SK-N-SH (cell line): Measurements from ENCODE around the gene CPTP. TPM values are rescaled to one million over a fixed set of nuclear protein-coding genes. Genes with fewer than 3 reads are reported as not detected.

Experiments used
- CTCF ChIA-PET: fragments of 300-600, 350-600 bp; formaldehyde crosslinking; extraction: SDS; loops from one replicate; lab custom pipeline; 2021; lab: Yijun Ruan, JAX
- POLR2A ChIA-PET: fragments of 350-600 bp; sonication (Branson Sonifier 250); formaldehyde crosslinking; extraction: SDS; loops from one replicate; lab custom pipeline; 2020; ENCODE audit warnings: antibody characterized with exemption, inconsistent platforms; lab: Yijun Ruan, JAX
- DNase-seq: peaks from one replicate; pipeline ENCODE4 v3.0.0; 2012
- H2AFZ ChIP-seq: fragments of 200-600 bp; sonication (generic); 2 replicates; pipeline ENCODE4 v1.8.1; 2016; ENCODE audit warnings: antibody characterized with exemption, mild to moderate bottlenecking, low read depth
- H3F3A ChIP-seq: fragments of 200-600 bp; sonication (generic); replicated peaks from 2 replicates; pipeline ENCODE3; 2016; ENCODE audit warnings: antibody characterized with exemption, mild to moderate bottlenecking; ENCODE audit not compliant: insufficient read depth
- H3K27ac ChIP-seq, 2 experiments: fragments of 200-500 bp in 1 of 2; fragments of 200-600 bp in 1 of 2; sonication (Bioruptor generic) in 1 of 2; sonication (generic), shearing (Covaris generic) in 1 of 2; 2 replicates each; pipeline versions ENCODE4 v1.5.1 to v1.6.1; 2014 to 2016; ENCODE audit warnings: low read depth in 2 of 2, inconsistent platforms in 1 of 2, low read length in 1 of 2, mild to moderate bottlenecking in 1 of 2, mixed read lengths in 1 of 2
- H3K27me3 ChIP-seq: fragments of 200-600 bp; sonication (generic), shearing (Covaris generic); 2 replicates; pipeline ENCODE4 v1.6.1; 2016; ENCODE audit warnings: mixed run types; ENCODE audit not compliant: insufficient read depth
- H3K36me3 ChIP-seq, 2 experiments: fragments of 200-500 bp in 1 of 2; fragments of 200-600 bp in 1 of 2; sonication (Bioruptor generic) in 1 of 2; sonication (generic) in 1 of 2; replicated peaks in 1 of 2; 2 replicates each; pipeline versions ENCODE3 to v1.5.1; 2014 to 2016; ENCODE audit warnings: low read length in 1 of 2, mild to moderate bottlenecking in 1 of 2; ENCODE audit not compliant: insufficient read depth in 2 of 2, control insufficient read depth in 1 of 2
- H3K4me1 ChIP-seq, 2 experiments: fragments of 200-500 bp in 1 of 2; fragments of 200-600 bp in 1 of 2; sonication (Bioruptor generic) in 1 of 2; sonication (generic), shearing (Covaris generic) in 1 of 2; 2 replicates each; pipeline versions ENCODE4 v1.5.1 to v1.6.1; 2014 to 2016; ENCODE audit warnings: low read depth in 1 of 2, low read length in 1 of 2, mixed run types in 1 of 2; ENCODE audit not compliant: insufficient read depth in 2 of 2, control insufficient read depth in 1 of 2
- H3K4me2 ChIP-seq: fragments of 200-600 bp; sonication (generic), shearing (Covaris generic); 2 replicates; pipeline ENCODE4 v1.6.1; 2017; ENCODE audit warnings: mixed run types
- H3K4me3 ChIP-seq, 2 experiments: fragments of 200-500 bp in 1 of 2; fragments of 200-600 bp in 1 of 2; sonication (Bioruptor generic) in 1 of 2; sonication (generic), shearing (Covaris generic) in 1 of 2; 2 replicates each; pipeline versions ENCODE4 v1.5.1 to v1.8.1; 2014 to 2016; ENCODE audit warnings: low read depth in 2 of 2, inconsistent platforms in 1 of 2, low read length in 1 of 2, mild to moderate bottlenecking in 1 of 2, mixed read lengths in 1 of 2, moderate library complexity in 1 of 2
- H3K79me2 ChIP-seq: fragments of 200-600 bp; sonication (generic); 2 replicates; pipeline ENCODE4 v1.8.1; 2017; ENCODE audit warnings: mild to moderate bottlenecking; ENCODE audit not compliant: insufficient read depth
- H3K9ac ChIP-seq: fragments of 200-600 bp; sonication (generic); 2 replicates; pipeline ENCODE4 v1.6.1; 2017; ENCODE audit warnings: mixed run types
- H3K9me2 ChIP-seq: fragments of 200-600 bp; sonication (generic); 2 replicates; pipeline ENCODE4 v1.6.1; 2017; ENCODE audit warnings: mixed run types
- H3K9me3 ChIP-seq: fragments of 200-600 bp; sonication (generic); 2 replicates; pipeline ENCODE4 v1.6.1; 2017; ENCODE audit warnings: mixed run types, mild to moderate bottlenecking, moderate library complexity
- H4K20me1 ChIP-seq: fragments of 200-600 bp; sonication (generic); 2 replicates; pipeline ENCODE4 v1.6.1; 2017; ENCODE audit warnings: mild to moderate bottlenecking, mixed run types; ENCODE audit not compliant: insufficient read depth
- CHD2 ChIP-seq: fragments of 150-350 bp; IDR thresholded peaks from 2 replicates; pipeline ENCODE4 v1.6.1; 2018; ENCODE audit warnings: low read length; ENCODE audit not compliant: partially characterized antibody
- ELF1 ChIP-seq: IDR thresholded peaks from 2 replicates; pipeline ENCODE4 v1.4.0; 2012
- EP300 ChIP-seq, 2 experiments: IDR thresholded peaks; 2 replicates each; pipeline versions ENCODE4 v1.4.0 to v1.6.1; 2012; ENCODE audit warnings: borderline replicate concordance in 1 of 2, low read depth in 1 of 2, low read length in 1 of 2
- FOSL2 ChIP-seq: IDR thresholded peaks from 2 replicates; pipeline ENCODE4 v1.4.0; 2012; ENCODE audit warnings: low read depth, mild to moderate bottlenecking, moderate library complexity, borderline replicate concordance
- GABPA ChIP-seq: IDR thresholded peaks from 2 replicates; pipeline ENCODE4 v1.4.0; 2012; ENCODE audit warnings: low read depth, mild to moderate bottlenecking
- GATA2 ChIP-seq: sonication (generic); formaldehyde crosslinking; IDR thresholded peaks from 2 replicates; pipeline ENCODE4 v1.5.0; 2020; ENCODE audit warnings: mild to moderate bottlenecking, missing genetic modification reagents
- NRF1 ChIP-seq: IDR thresholded peaks from 2 replicates; pipeline ENCODE4 v1.6.1; 2012; ENCODE audit warnings: low read depth, mild to moderate bottlenecking, low read length
- POLR2AphosphoS5 ChIP-seq: IDR thresholded peaks from 2 replicates; pipeline ENCODE4 v1.6.1; 2012; ENCODE audit warnings: low read depth, low read length
- RCOR1 ChIP-seq: fragments of 150-350 bp; IDR thresholded peaks from 2 replicates; pipeline ENCODE4 v1.6.1; 2017; ENCODE audit warnings: antibody characterized with exemption, low read length
- REST ChIP-seq: IDR thresholded peaks from 2 replicates; pipeline ENCODE4 v1.6.1; 2012; ENCODE audit warnings: mild to moderate bottlenecking, low read depth, low read length, moderate library complexity
- SMC3 ChIP-seq: IDR thresholded peaks from 2 replicates; pipeline ENCODE4 v1.6.1; 2012; ENCODE audit warnings: low read depth, low read length, improper control_type of control experiment
- TAF1 ChIP-seq: IDR thresholded peaks from 2 replicates; pipeline ENCODE4 v1.6.1; 2012; ENCODE audit warnings: low read depth, mild to moderate bottlenecking, low read length, moderate library complexity, borderline replicate concordance
- WGBS: methylation state at CpG from one replicate; pipeline ENCODE4 v1.1.6; 2017; ENCODE audit warnings: low lambda C conversion rate; 5-methylcytosine and 5-hydroxymethylcytosine counted together
- polyA plus RNA-seq, 3 experiments: library from polyadenylated mRNA; depleted of rRNA; stranded (reverse); fragments of >200 nt; gene quantifications; 2 replicates each; pipeline ENCODE4 v1.2.3, GENCODE V29; 2012
- TF ChIP-seq, protein P1 (sequence below): IDR thresholded peaks from 2 replicates; pipeline ENCODE4 v1.4.0; 2012; ENCODE audit warnings: low read depth
- TF ChIP-seq, protein P2 (sequence below): fragments of 150-350 bp; IDR thresholded peaks from 2 replicates; pipeline ENCODE4 v1.6.1; 2017; ENCODE audit warnings: antibody characterized with exemption, low read length, low read depth, borderline replicate concordance

Gene CPTP
- 12.3 and 13.4 TPM in 2 replicates for polyA plus RNA-seq (2012; rRNA removed)
- 5.8 and 11.0 TPM in 2 replicates for polyA plus RNA-seq (2012; cell fraction: cytosol; rRNA removed)
- 9.9 and 14.4 TPM in 2 replicates for polyA plus RNA-seq (2012; cell fraction: nucleus; rRNA removed)

DNA sequence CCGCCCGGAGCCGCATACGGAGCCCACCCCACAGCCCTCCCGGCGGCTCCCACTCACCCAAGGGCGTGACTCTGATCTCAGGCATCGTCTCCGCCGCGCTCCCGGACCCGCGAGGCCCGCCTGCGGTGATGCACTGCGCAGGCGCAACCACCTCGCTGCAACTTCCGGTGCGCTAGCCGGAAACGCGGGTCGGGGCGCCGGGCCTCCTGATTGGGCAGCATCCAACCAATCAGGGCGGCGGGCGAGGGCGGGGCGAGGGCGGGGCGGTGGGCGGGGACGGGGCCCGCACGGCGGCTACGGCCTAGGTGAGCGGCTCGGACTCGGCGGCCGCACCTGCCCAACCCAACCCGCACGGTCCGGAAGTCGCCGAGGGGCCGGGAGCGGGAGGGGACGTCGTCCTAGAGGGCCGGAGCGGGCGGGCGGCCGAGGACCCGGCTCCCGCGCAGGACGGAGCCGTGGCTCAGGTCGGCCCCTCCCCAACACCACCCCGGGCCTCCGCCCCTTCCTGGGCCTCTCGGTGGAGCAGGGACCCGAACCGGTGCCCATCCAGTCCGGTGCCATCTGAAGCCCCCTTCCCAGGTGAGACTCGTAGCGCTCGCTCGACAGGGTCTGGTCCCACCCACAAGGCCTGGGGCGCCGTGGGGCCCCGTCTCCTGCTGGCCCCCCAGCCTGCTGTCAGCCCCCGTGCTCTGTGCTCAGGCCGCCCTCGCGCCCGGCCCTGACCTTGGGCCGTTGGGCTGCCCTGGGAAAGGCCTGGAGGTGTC is at the start of gene CPTP, which contains the start of gene INTS11:
TSS of gene CPTP (plus strand) at position 279 of the 764 bp plus-strand sequence. CDS start 2,109 bp downstream, outside the sequence.
TSS of gene INTS11 (minus strand) at position 137 of the 764 bp plus-strand sequence. CDS start at position 85, 52 bp downstream.
- Histone ChIP-seq H3K9me3 (no peaks in the 10 kb centered on the region), H4K20me1 (peaks cover 33% of the 10 kb centered on the region), H3K4me2 (peak within 1 kb of the TSS; percentile 95), H3K79me2 (peaks cover 64% of the 10 kb centered on the region), H3K4me1 (peaks cover 0 to 24% of the 10 kb centered on the region in 2 experiments; a peak in 1 of 4 replicates), H3K27ac (peak within 1 kb of the TSS; percentile 45 to 66; a peak in 2 of 4 replicates), H3K36me3 (peaks cover 0 to 31% of the 10 kb centered on the region in 2 experiments), H2AFZ (no peak within 1 kb of the TSS), H3F3A (peaks cover 5% of the 10 kb centered on the region), H3K9me2 (no peaks in the 10 kb centered on the region), H3K9ac (peak within 1 kb of the TSS; percentile 80), H3K4me3 (peak within 1 kb of the TSS; percentile 74 to 80), H3K27me3 (no peaks in the 10 kb centered on the region)
- ChIA-PET POLR2A (interaction anchor here (1.0 kb wide), 1 partner anchor 15 kb away, joined by 3 read pairs; no protein-coding TSS in a partner anchor), CTCF (interaction anchor here (1.0 to 1.6 kb wide), 3 partner anchors 20 to 23 kb away, joined by 3 to 5 read pairs (median 3); no protein-coding TSS in a partner anchor)
- TF ChIP-seq, protein P1, sequence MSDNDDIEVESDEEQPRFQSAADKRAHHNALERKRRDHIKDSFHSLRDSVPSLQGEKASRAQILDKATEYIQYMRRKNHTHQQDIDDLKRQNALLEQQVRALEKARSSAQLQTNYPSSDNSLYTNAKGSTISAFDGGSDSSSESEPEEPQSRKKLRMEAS = peak; percentile 34; the same call in 1 of the 2 replicates
- peak; percentile 88 for TF ChIP-seq NRF1
- TF ChIP-seq, protein P2, sequence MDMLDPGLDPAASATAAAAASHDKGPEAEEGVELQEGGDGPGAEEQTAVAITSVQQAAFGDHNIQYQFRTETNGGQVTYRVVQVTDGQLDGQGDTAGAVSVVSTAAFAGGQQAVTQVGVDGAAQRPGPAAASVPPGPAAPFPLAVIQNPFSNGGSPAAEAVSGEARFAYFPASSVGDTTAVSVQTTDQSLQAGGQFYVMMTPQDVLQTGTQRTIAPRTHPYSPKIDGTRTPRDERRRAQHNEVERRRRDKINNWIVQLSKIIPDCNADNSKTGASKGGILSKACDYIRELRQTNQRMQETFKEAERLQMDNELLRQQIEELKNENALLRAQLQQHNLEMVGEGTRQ = no peak
- no peak for TF ChIP-seq SMC3
- peak; percentile 34 for TF ChIP-seq CHD2
- no peak for TF ChIP-seq EP300 (IDR thresholded peaks at IDR 0.05; ENCODE audit: borderline replicate concordance in 1 of 2, low read depth in 1 of 2, low read length in 1 of 2)
- no peak; the same call in 1 of the 2 replicates for TF ChIP-seq REST
- TF ChIP-seq FOSL2 = no peak
- TF ChIP-seq GATA2 (CRISPR knock-in tag) = no peak
- TF ChIP-seq POLR2AphosphoS5 = peak; percentile 73; the same call in 1 of the 2 replicates
- TF ChIP-seq ELF1 = peak; percentile 31; the same call in 1 of the 2 replicates
- peak; percentile 46; the same call in 1 of the 2 replicates for TF ChIP-seq TAF1
- TF ChIP-seq GABPA = peak; percentile 82
- TF ChIP-seq RCOR1 = no peak
- 5% methylated on average over 8 of the region's 84 CpGs for WGBS
- DNase-seq = peak; percentile 99
